ENCODE results near the gene SYCP2. TPM values are rescaled to one million over a fixed set of nuclear protein-coding genes. Genes with fewer than 3 reads are reported as not detected.

Gene SYCP2
- total RNA-seq, 1 experiment from 2014 or later, result 1.8 TPM

DNA sequence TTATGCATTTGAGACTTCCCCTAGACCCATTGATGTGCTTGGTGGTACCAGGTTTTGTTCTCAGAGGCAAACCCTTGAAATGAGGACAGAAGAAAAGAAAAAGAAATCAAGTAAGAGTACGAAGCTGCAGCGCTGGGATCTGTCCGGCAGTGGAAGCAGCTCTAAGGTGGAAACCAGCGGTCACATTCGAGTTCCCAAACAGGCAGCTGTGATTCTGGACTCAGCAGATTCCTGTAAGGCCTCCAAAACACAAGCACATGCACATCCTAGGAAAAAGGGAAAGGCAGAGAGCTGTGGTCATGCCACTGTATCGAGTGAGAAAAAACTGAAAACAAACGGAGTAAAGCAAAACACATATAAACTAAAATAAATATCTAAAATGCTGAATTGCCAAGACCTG, 11.3 kb upstream of the SYCP2 start:
- ATAC-seq (no peak), DNase-seq (no peak)
- Histone ChIP-seq H3K4me2 (ENCODE audit: low read length) (no peak overlapping the region), H3K79me2 (ENCODE audit: low read length) (peaks cover 17% of the 10 kb centered on the region), H2AFZ (ENCODE audit: low read length) (no peak overlapping the region), H3F3A (ENCODE audit: low read length, unreplicated experiment) (no peaks in the 10 kb centered on the region), H3K9me3 (ENCODE audit: low read length) (no peaks in the 10 kb centered on the region), H3K4me3 (ENCODE audit: low read length) (no peak overlapping the region), H3K9ac (ENCODE audit: low read length) (no peak overlapping the region), H3K27me3 (ENCODE audit: low read length) (no peaks in the 10 kb centered on the region), H3K36me3 (ENCODE audit: low read depth, low read length) (peaks cover 9% of the 10 kb centered on the region; the same call in 1 of the 2 replicates), H4K20me1 (ENCODE audit: low read length) (no peaks in the 10 kb centered on the region), H3K27ac (ENCODE audit: low read length) (no peak overlapping the region), H3K4me1 (ENCODE audit: insufficient read depth, low read length) (peaks cover 10% of the 10 kb centered on the region; the same call in 1 of the 2 replicates), H3K9me2 (replicated peaks; ENCODE audit: low read length) (no peaks in the 10 kb centered on the region)
- POLR2A ChIA-PET (ENCODE audit: unreplicated experiment), result interaction anchor here (0.6 kb wide), 1 partner anchor 13 kb away, joined by 3 read pairs; the partner anchor contains the start of gene CDH26
- CTCF ChIA-PET, result interaction anchor here (0.6 kb wide), 1 partner anchor 10 kb away, joined by 4 read pairs; no protein-coding TSS in a partner anchor
- no TSS peak for BruUV-seq (replicated peaks)
- intact Hi-C loops (cut with micrococcal nuclease), result no loop called here
- TF ChIP-seq EZH2phosphoT487 (IDR thresholded peaks at IDR 0.05; ENCODE audit: borderline replicate concordance, low read length), result no peak
- TF ChIP-seq EZH2 (IDR thresholded peaks at IDR 0.05; ENCODE audit: low read length, unreplicated experiment), result no peak
- TF ChIP-seq, protein P1, sequence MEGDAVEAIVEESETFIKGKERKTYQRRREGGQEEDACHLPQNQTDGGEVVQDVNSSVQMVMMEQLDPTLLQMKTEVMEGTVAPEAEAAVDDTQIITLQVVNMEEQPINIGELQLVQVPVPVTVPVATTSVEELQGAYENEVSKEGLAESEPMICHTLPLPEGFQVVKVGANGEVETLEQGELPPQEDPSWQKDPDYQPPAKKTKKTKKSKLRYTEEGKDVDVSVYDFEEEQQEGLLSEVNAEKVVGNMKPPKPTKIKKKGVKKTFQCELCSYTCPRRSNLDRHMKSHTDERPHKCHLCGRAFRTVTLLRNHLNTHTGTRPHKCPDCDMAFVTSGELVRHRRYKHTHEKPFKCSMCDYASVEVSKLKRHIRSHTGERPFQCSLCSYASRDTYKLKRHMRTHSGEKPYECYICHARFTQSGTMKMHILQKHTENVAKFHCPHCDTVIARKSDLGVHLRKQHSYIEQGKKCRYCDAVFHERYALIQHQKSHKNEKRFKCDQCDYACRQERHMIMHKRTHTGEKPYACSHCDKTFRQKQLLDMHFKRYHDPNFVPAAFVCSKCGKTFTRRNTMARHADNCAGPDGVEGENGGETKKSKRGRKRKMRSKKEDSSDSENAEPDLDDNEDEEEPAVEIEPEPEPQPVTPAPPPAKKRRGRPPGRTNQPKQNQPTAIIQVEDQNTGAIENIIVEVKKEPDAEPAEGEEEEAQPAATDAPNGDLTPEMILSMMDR (conservative IDR thresholded peaks at IDR 0.05; ENCODE audit: low read depth, low read length), result no peak

DNA sequence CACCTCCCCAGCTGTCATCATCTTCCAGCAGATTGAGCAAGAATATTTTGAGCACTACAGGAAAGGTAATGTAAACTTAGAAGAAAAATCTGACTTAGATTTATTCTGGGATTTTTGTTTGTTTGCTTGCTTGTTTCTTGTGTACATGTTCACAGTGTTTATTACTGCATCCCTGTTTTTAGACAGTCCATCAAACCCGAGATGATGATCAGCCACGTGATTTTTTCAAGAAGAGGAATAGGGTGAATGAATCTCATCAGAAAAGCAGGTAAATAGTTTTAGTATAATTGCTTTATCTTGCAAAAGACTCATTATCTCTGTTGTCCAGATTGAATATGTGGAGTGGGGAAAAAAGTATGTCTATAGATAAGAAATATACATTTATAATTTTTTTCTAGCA, 8.8 kb upstream of the SYCP2 start:
- H3K9me3 ChIP-seq (ENCODE audit: low read length), result no peaks in the 10 kb centered on the region
- no peak overlapping the region for H3K4me3 ChIP-seq (ENCODE audit: low read length)
- H4K20me1 ChIP-seq (ENCODE audit: low read length), result no peaks in the 10 kb centered on the region; the same call in 1 of the 2 replicates
- H2AFZ ChIP-seq (ENCODE audit: low read length), result no peak overlapping the region
- peaks cover 9% of the 10 kb centered on the region; the same call in 1 of the 2 replicates for H3K36me3 ChIP-seq (ENCODE audit: low read depth, low read length)
- ChIA-PET CTCF (no interaction called here), POLR2A (ENCODE audit: unreplicated experiment) (no interaction called here)
- no TSS peak for BruUV-seq (replicated peaks)
- no peak overlapping the region for H3K27ac ChIP-seq (ENCODE audit: low read length)
- H3K4me2 ChIP-seq (ENCODE audit: low read length), result peak overlapping the region; percentile 96
- H3K27me3 ChIP-seq (ENCODE audit: low read length), result no peaks in the 10 kb centered on the region
- no peaks in the 10 kb centered on the region for H3F3A ChIP-seq (ENCODE audit: low read length, unreplicated experiment)
- peaks cover 39% of the 10 kb centered on the region for H3K79me2 ChIP-seq (ENCODE audit: low read length)
- peaks cover 31% of the 10 kb centered on the region for H3K4me1 ChIP-seq (ENCODE audit: insufficient read depth, low read length)
- DNase-seq (no peak), ATAC-seq (no peak)
- no peak for TF ChIP-seq EZH2phosphoT487 (IDR thresholded peaks at IDR 0.05; ENCODE audit: borderline replicate concordance, low read length)
- TF ChIP-seq, protein P1 (conservative IDR thresholded peaks at IDR 0.05; ENCODE audit: low read depth, low read length), result no peak
- TF ChIP-seq EZH2 (IDR thresholded peaks at IDR 0.05; ENCODE audit: low read length, unreplicated experiment), result no peak
- no peak overlapping the region for H3K9ac ChIP-seq (ENCODE audit: low read length)
- intact Hi-C loops (cut with micrococcal nuclease), result no loop called here
- no peaks in the 10 kb centered on the region for H3K9me2 ChIP-seq (replicated peaks; ENCODE audit: low read length)

DNA sequence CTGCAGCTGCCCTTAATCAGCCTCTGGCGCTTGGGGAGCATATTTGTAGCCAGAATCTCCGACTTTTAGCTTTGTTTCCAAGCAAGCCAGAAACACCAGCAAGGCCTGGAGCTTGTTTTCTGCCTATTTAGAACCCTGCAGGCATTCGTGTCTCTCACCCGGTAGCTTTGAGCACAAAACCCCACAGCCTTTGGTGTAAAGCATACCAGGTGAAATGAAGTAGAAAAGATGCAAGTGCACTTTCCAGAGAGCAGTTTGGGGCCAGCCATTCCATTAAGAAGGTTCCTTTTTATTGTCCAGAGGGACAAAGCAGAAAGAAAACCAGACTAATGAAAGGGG, 7.5 kb upstream of the SYCP2 start:
- ATAC-seq (no peak), DNase-seq (no peak)
- peak overlapping the region; percentile 80 for H3K9ac ChIP-seq (ENCODE audit: low read length)
- H2AFZ ChIP-seq (ENCODE audit: low read length), result peak overlapping the region; percentile 92
- BruUV-seq (replicated peaks), result no TSS peak
- CTCF ChIA-PET, result no interaction called here
- H3K4me2 ChIP-seq (ENCODE audit: low read length), result peak overlapping the region; percentile 96
- no peaks in the 10 kb centered on the region for H3K9me2 ChIP-seq (replicated peaks; ENCODE audit: low read length)
- H3K9me3 ChIP-seq (ENCODE audit: low read length), result no peaks in the 10 kb centered on the region
- H3K27ac ChIP-seq (ENCODE audit: low read length), result peak overlapping the region; percentile 73
- H3F3A ChIP-seq (ENCODE audit: low read length, unreplicated experiment), result no peaks in the 10 kb centered on the region
- H3K4me3 ChIP-seq (ENCODE audit: low read length), result peak overlapping the region; percentile 72
- peaks cover 36% of the 10 kb centered on the region for H3K4me1 ChIP-seq (ENCODE audit: insufficient read depth, low read length)
- intact Hi-C loops (cut with micrococcal nuclease), result loop anchor here (2.0 kb wide), 1 partner anchor 96 kb away; no protein-coding TSS in a partner anchor
- H3K36me3 ChIP-seq (ENCODE audit: low read depth, low read length), result peaks cover 9% of the 10 kb centered on the region; the same call in 1 of the 2 replicates
- POLR2A ChIA-PET (ENCODE audit: unreplicated experiment), result interaction anchor here (0.6 kb wide), 1 partner anchor 24 kb away, joined by 3 read pairs; no protein-coding TSS in a partner anchor
- peaks cover 51% of the 10 kb centered on the region for H3K79me2 ChIP-seq (ENCODE audit: low read length)
- peaks cover 5% of the 10 kb centered on the region; the same call in 1 of the 2 replicates for H4K20me1 ChIP-seq (ENCODE audit: low read length)
- no peaks in the 10 kb centered on the region for H3K27me3 ChIP-seq (ENCODE audit: low read length)
- TF ChIP-seq EZH2 (IDR thresholded peaks at IDR 0.05; ENCODE audit: low read length, unreplicated experiment), result no peak
- TF ChIP-seq, protein P1 (conservative IDR thresholded peaks at IDR 0.05; ENCODE audit: low read depth, low read length), result no peak
- no peak for TF ChIP-seq EZH2phosphoT487 (IDR thresholded peaks at IDR 0.05; ENCODE audit: borderline replicate concordance, low read length)

All from PC-3 (cell line).